Measurements from ENCODE around the gene CENPU. TPM values are rescaled to one million over a fixed set of nuclear protein-coding genes. Genes with fewer than 3 reads are reported as not detected.

The CENPU gene
- polyA plus RNA-seq, 3 donors from 2014 or later, result 3.4 to 7.2 (median 7.1) TPM

- Mint-ChIP-seq H3K4me3 (no peak overlapping the region), H3K36me3 (peaks cover 28 to 42% (median 35%) of the 10 kb centered on the region in 3 donors), H3K27ac (no peak overlapping the region), H3K4me1 (no peaks in the 10 kb centered on the region), H3K9me3 (peaks cover 5 to 19% (median 12%) of the 10 kb centered on the region in 6 donors), H3K27me3 (ENCODE audit: low read depth in 3 of 3) (no peaks in the 10 kb centered on the region)
- DNase-seq, result no peak
Observed at GRCh38 chr4:184719407-184719806, 14.5 kb downstream of the CENPU start.

DNA sequence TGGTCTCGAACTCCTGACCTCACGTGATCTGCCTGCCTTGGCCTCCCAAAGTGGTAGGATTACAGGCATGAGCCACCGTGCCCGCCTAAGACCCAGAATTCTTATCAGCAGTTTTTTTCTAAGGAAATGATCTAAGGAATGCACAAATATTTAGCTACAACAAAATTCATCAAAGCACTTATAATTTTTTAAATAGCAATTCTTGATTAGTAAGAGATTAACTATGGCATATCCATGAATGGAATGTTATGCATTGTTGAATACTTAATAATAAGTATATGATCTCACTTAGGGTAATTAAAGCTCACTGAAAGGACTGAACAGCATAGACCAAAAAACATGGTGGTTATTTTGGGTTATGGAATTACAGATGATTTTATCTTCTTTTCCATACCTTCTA lies 18.4 kb downstream of the CENPU start:
- H3K36me3 Mint-ChIP-seq, result peaks cover 12 to 19% (median 13%) of the 10 kb centered on the region in 3 donors
- no peaks in the 10 kb centered on the region for H3K27me3 Mint-ChIP-seq (ENCODE audit: low read depth in 3 of 3)
- no peak overlapping the region for H3K4me3 Mint-ChIP-seq
- DNase-seq, result no peak
- H3K27ac Mint-ChIP-seq, result no peak overlapping the region
- H3K9me3 Mint-ChIP-seq, result peaks cover 3 to 7% (median 5%) of the 10 kb centered on the region in 6 donors
- no peaks in the 10 kb centered on the region for H3K4me1 Mint-ChIP-seq

- no peaks in the 10 kb centered on the region for H3K4me1 Mint-ChIP-seq
- H3K36me3 Mint-ChIP-seq, result peaks cover 3 to 8% (median 4%) of the 10 kb centered on the region in 3 donors
- peaks cover 0 to 2% (median 0%) of the 10 kb centered on the region in 3 donors for H3K27me3 Mint-ChIP-seq (ENCODE audit: low read depth in 3 of 3)
- no peak for DNase-seq
- peaks cover 0 to 2% (median 0%) of the 10 kb centered on the region in 6 donors for H3K9me3 Mint-ChIP-seq
- H3K4me3 Mint-ChIP-seq, result no peak overlapping the region
- peak overlapping the region in 1 of 6 donors; percentile 59 for H3K27ac Mint-ChIP-seq
Observed at GRCh38 chr4:184713887-184714286, 20.0 kb downstream of the CENPU start.

- Mint-ChIP-seq H3K9me3 (no peaks in the 10 kb centered on the region), H3K36me3 (peaks cover 0 to 4% (median 0%) of the 10 kb centered on the region in 3 donors), H3K4me1 (no peaks in the 10 kb centered on the region), H3K4me3 (no peak overlapping the region), H3K27ac (no peak overlapping the region), H3K27me3 (ENCODE audit: low read depth in 3 of 3) (peaks cover 0 to 2% (median 0%) of the 10 kb centered on the region in 3 donors)
- no peak for DNase-seq
Observed at GRCh38 chr4:184712322-184712721, 21.6 kb downstream of the CENPU start.

DNA sequence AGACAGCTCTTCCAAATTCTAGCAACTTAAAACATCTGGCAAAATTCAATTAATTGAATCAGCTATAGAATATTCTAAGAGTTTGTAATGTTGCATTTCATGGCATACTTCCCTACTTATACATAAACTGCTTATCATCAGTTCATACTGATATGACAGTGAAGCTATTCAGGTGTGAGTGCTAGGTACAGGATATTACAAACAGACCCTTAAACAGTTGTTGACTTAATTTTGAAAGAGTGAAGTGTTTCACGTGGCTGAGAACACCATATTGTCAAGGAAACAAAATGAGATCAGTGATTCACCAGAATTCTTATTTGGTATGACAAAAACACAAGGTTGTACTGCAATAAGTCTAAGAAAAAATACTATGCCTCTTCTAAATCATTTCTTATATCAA lies 27.4 kb downstream of the CENPU start:
- H3K4me1 Mint-ChIP-seq, result peaks cover 3 to 7% of the 10 kb centered on the region in 2 donors
- no peak for DNase-seq
- peaks cover 0 to 4% (median 0%) of the 10 kb centered on the region in 3 donors for H3K36me3 Mint-ChIP-seq
- peaks cover 0 to 2% (median 0%) of the 10 kb centered on the region in 3 donors for H3K27me3 Mint-ChIP-seq (ENCODE audit: low read depth in 3 of 3)
- H3K4me3 Mint-ChIP-seq, result no peak overlapping the region
- peak overlapping the region in 1 of 6 donors; percentile 47 for H3K27ac Mint-ChIP-seq
- no peaks in the 10 kb centered on the region for H3K9me3 Mint-ChIP-seq

DNA sequence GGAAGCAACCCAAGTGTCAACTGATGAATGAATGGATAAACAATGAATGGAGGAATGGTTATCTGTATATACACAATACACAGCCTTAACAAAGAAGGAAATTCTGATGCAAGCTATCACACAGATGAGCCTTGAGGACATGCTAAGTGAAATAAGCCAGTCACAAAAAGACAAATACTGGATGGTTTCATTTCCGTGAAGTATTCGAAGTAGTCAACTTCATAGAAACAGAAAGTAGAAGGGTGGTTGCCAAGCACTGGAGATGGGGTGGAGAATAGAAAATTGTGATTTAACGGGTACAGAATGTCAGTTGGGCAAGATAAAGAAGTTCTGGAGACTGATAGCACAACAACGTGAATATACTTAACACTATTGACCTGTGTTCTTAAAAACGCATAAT lies 28.2 kb downstream of the CENPU start:
- H3K27me3 Mint-ChIP-seq (ENCODE audit: low read depth in 3 of 3), result peaks cover 0 to 2% (median 0%) of the 10 kb centered on the region in 3 donors
- no peaks in the 10 kb centered on the region for H3K9me3 Mint-ChIP-seq
- DNase-seq, result no peak
- peaks cover 3 to 7% of the 10 kb centered on the region in 2 donors for H3K4me1 Mint-ChIP-seq
- H3K36me3 Mint-ChIP-seq, result peaks cover 0 to 4% (median 0%) of the 10 kb centered on the region in 3 donors
- peak overlapping the region in 2 of 6 donors; percentile 7 to 18 for H3K27ac Mint-ChIP-seq
- H3K4me3 Mint-ChIP-seq, result peak overlapping the region in 3 of 5 donors; percentile 0 to 24 (median 1)

GRCh38 chr4:184702114-184702513 lies 31.8 kb downstream of the CENPU start:
- H3K27me3 Mint-ChIP-seq (ENCODE audit: low read depth in 3 of 3), result no peaks in the 10 kb centered on the region
- H3K4me3 Mint-ChIP-seq, result no peak overlapping the region
- peaks cover 0 to 4% (median 0%) of the 10 kb centered on the region in 3 donors for H3K36me3 Mint-ChIP-seq
- no peak overlapping the region for H3K27ac Mint-ChIP-seq
- H3K9me3 Mint-ChIP-seq, result no peaks in the 10 kb centered on the region
- DNase-seq, result no peak
- H3K4me1 Mint-ChIP-seq, result peaks cover 3 to 7% of the 10 kb centered on the region in 2 donors

- H3K27ac Mint-ChIP-seq, result peak overlapping the region in 1 of 6 donors; percentile 81
- H3K36me3 Mint-ChIP-seq, result peaks cover 4 to 8% (median 6%) of the 10 kb centered on the region in 3 donors
- no peak for DNase-seq
- no peak overlapping the region for H3K4me3 Mint-ChIP-seq
- H3K9me3 Mint-ChIP-seq, result no peaks in the 10 kb centered on the region
- H3K4me1 Mint-ChIP-seq, result no peaks in the 10 kb centered on the region
- no peaks in the 10 kb centered on the region for H3K27me3 Mint-ChIP-seq (ENCODE audit: low read depth in 3 of 3)
Observed at GRCh38 chr4:184699941-184700340, 34.0 kb downstream of the CENPU start.

- no peak for DNase-seq
- Mint-ChIP-seq H3K27ac (no peak overlapping the region), H3K4me1 (no peaks in the 10 kb centered on the region), H3K4me3 (no peak overlapping the region), H3K9me3 (no peaks in the 10 kb centered on the region), H3K27me3 (ENCODE audit: low read depth in 3 of 3) (no peaks in the 10 kb centered on the region), H3K36me3 (peaks cover 16 to 21% (median 17%) of the 10 kb centered on the region in 3 donors)
Observed at GRCh38 chr4:184697956-184698355, 35.9 kb downstream of the CENPU start.

- H3K27me3 Mint-ChIP-seq (ENCODE audit: low read depth in 3 of 3), result no peaks in the 10 kb centered on the region
- no peak for DNase-seq
- H3K27ac Mint-ChIP-seq, result peak overlapping the region in 1 of 6 donors; percentile 40
- no peak overlapping the region for H3K4me3 Mint-ChIP-seq
- peaks cover 17 to 37% (median 25%) of the 10 kb centered on the region in 3 donors for H3K36me3 Mint-ChIP-seq
- no peaks in the 10 kb centered on the region for H3K4me1 Mint-ChIP-seq
- H3K9me3 Mint-ChIP-seq, result no peaks in the 10 kb centered on the region
Observed at GRCh38 chr4:184695178-184695896, 38.6 kb downstream of the CENPU start.

GRCh38 chr4:184694412-184694956 lies 39.4 kb downstream of the CENPU start:
- H3K9me3 Mint-ChIP-seq, result no peaks in the 10 kb centered on the region

GRCh38 chr4:184693056-184693455 lies 40.8 kb downstream of the CENPU start:
- H3K36me3 Mint-ChIP-seq, result peaks cover 17 to 39% (median 25%) of the 10 kb centered on the region in 3 donors
- no peak overlapping the region for H3K4me3 Mint-ChIP-seq
- peak overlapping the region in 1 of 6 donors; percentile 19 for H3K27ac Mint-ChIP-seq
- no peaks in the 10 kb centered on the region for H3K9me3 Mint-ChIP-seq
- H3K27me3 Mint-ChIP-seq (ENCODE audit: low read depth in 3 of 3), result no peaks in the 10 kb centered on the region
- H3K4me1 Mint-ChIP-seq, result no peaks in the 10 kb centered on the region
- no peak for DNase-seq

More at GRCh38 chr4:184694412-184694956, 39.4 kb downstream of the CENPU start:
- H3K4me1 Mint-ChIP-seq, result no peaks in the 10 kb centered on the region
- H3K27me3 Mint-ChIP-seq (ENCODE audit: low read depth in 3 of 3), result no peaks in the 10 kb centered on the region
- peak overlapping the region in 1 of 6 donors; percentile 16 for H3K27ac Mint-ChIP-seq
- no peak for DNase-seq
- peaks cover 17 to 37% (median 25%) of the 10 kb centered on the region in 3 donors for H3K36me3 Mint-ChIP-seq
- H3K4me3 Mint-ChIP-seq, result no peak overlapping the region

GRCh38 chr4:184689681-184690080 lies 44.2 kb downstream of the CENPU start:
- Mint-ChIP-seq H3K4me3 (no peak overlapping the region), H3K27ac (peak overlapping the region in 1 of 6 donors; percentile 23), H3K27me3 (ENCODE audit: low read depth in 3 of 3) (no peaks in the 10 kb centered on the region), H3K4me1 (peaks cover 8 to 9% of the 10 kb centered on the region in 2 donors), H3K36me3 (peaks cover 11 to 39% (median 31%) of the 10 kb centered on the region in 3 donors), H3K9me3 (no peaks in the 10 kb centered on the region)
- no peak for DNase-seq

- no peak overlapping the region for H3K27ac Mint-ChIP-seq
- no peaks in the 10 kb centered on the region for H3K9me3 Mint-ChIP-seq
- no peak for DNase-seq
- H3K36me3 Mint-ChIP-seq, result peaks cover 2 to 34% (median 23%) of the 10 kb centered on the region in 3 donors
- no peaks in the 10 kb centered on the region for H3K27me3 Mint-ChIP-seq (ENCODE audit: low read depth in 3 of 3)
- no peak overlapping the region for H3K4me3 Mint-ChIP-seq
- H3K4me1 Mint-ChIP-seq, result peaks cover 11 to 15% of the 10 kb centered on the region in 2 donors
Observed at GRCh38 chr4:184688447-184688846, 45.4 kb downstream of the CENPU start.

Measured in immature natural killer cell (primary cell).